ENCODE measurements around the gene MTHFSD. TPM values are rescaled to one million over a fixed set of nuclear protein-coding genes. Genes with fewer than 3 reads are reported as not detected.

The MTHFSD gene
- total and polyA plus RNA-seq, 10 of the 15 experiments (the other 5 are each of a cell fraction or from before 2014, with no cell fraction given): 2.2 to 24.5 (median 18.1) TPM

DNA sequence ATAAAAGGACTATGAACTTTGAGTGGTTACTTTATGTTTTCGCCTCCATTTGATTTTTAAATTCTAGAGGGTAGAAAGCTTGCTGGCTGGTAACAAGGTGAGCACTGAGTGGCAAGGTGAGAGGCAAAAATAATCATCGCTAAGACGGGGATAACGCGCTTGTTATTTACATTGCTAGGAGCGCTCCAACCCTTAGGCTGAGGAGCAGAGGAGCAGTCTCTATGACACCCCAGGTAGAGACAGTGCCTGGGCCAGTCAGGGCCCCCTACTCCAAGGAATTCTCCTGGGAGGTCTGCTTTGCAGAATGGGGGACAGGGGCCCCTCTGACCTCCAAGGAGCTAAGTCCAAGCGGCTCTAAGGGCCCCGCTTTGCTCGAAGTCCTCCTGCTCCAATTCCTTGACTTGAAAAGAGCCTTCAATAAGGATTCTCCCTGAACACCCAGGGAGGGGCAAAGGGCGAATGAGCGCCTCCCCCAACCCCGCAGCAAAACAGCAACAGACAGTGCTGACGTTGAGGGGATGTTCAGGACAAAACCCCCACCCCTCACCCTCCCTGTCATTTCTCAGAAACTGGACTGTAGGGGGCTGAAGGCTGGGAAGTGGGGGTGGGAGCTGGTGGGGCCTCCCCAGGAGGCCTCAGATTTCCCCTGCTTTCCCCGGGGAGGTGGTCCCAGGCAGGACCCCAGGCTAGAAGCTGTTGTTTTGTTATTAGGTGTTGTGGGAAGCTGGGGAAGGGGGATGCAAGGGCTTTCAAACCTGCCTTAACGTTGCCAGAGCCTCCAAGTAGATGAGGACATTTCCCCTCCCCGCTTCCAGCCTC is 54.9 kb downstream of the MTHFSD start (continued):
- TF ChIP-seq HDGF (IDR thresholded peaks at IDR 0.05): no peak
- no peak for TF ChIP-seq EGR1 (IDR thresholded peaks at IDR 0.05; ENCODE audit: borderline replicate concordance in 1 of 2, low read depth in 2 of 2, low read length in 2 of 2)

DNA sequence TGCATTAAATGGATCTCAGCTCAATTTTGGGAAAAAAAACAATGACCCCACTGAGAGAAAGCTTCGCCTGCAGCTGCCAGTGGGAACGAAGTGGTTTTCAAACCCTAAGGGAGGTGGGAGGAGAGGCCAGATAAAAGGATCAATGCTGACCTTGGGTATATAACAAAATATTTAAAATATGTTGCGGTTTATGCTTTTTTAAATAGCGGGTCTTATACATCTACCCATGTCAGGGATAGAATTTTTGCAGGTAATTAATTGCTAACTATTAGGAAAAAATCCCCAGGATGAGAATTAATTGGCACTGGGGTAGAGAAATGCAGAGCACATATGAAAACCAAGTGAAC is 55.6 kb downstream of the MTHFSD start:
- RAD21 ChIA-PET (ENCODE audit: unreplicated experiment): no interaction called here
- FAIRE-seq (no peak), ATAC-seq (no peak), DNase-seq (ENCODE audit: low read depth, low spot score) (no peak)
- Histone ChIP-seq H3K9me3 (replicated peaks; ENCODE audit: control insufficient read depth, insufficient read depth, low read length) (no peaks in the 10 kb centered on the region), H3K36me3 (ENCODE audit: control insufficient read depth in 2 of 2, insufficient read depth in 2 of 2, low read length in 1 of 2) (no peaks in the 10 kb centered on the region), H3K4me3 (no peak overlapping the region), H3K9ac (ENCODE audit: control insufficient read depth, insufficient read depth, low read length) (no peak overlapping the region), H3K4me1 (ENCODE audit: control insufficient read depth, insufficient read depth, low read length) (no peaks in the 10 kb centered on the region), H4K20me1 (ENCODE audit: control insufficient read depth, insufficient read depth) (no peaks in the 10 kb centered on the region), H2AFZ (ENCODE audit: control insufficient read depth, low read depth, low read length) (no peak overlapping the region), H3K4me2 (ENCODE audit: control insufficient read depth, insufficient read depth) (no peak overlapping the region), H3K27me3 (replicated peaks in 1 of 2; ENCODE audit: control insufficient read depth in 2 of 2, insufficient read depth in 2 of 2, low read length in 1 of 2) (peaks cover 19 to 20% of the 10 kb centered on the region in 2 experiments), H3K79me2 (ENCODE audit: control insufficient read depth, insufficient read depth, low read length) (no peaks in the 10 kb centered on the region), H3K27ac (ENCODE audit: control insufficient read depth, insufficient read depth) (no peak overlapping the region)
- TF ChIP-seq SMC3 (IDR thresholded peaks at IDR 0.05; ENCODE audit: borderline replicate concordance, low read length) (no peak), ZBED1 (IDR thresholded peaks at IDR 0.05; ENCODE audit: borderline replicate concordance) (no peak), SREBF2 (IDR thresholded peaks at IDR 0.05; ENCODE audit: low read length) (no peak), BHLHE40 (IDR thresholded peaks at IDR 0.05; ENCODE audit: borderline replicate concordance in 1 of 2, low read depth in 2 of 2, low read length in 1 of 2) (no peak), ETV6 (conservative IDR thresholded peaks at IDR 0.05 in 1 of 2, IDR thresholded peaks at IDR 0.05 in 1 of 2; ENCODE audit: borderline replicate concordance in 1 of 2, low read depth in 1 of 2) (no peak), KAT2A (conservative IDR thresholded peaks at IDR 0.05; ENCODE audit: control insufficient read depth, low read depth, low read length) (no peak), NFIC (IDR thresholded peaks at IDR 0.05; ENCODE audit: low read depth, low read length) (no peak)
- TF ChIP-seq, protein P1, sequence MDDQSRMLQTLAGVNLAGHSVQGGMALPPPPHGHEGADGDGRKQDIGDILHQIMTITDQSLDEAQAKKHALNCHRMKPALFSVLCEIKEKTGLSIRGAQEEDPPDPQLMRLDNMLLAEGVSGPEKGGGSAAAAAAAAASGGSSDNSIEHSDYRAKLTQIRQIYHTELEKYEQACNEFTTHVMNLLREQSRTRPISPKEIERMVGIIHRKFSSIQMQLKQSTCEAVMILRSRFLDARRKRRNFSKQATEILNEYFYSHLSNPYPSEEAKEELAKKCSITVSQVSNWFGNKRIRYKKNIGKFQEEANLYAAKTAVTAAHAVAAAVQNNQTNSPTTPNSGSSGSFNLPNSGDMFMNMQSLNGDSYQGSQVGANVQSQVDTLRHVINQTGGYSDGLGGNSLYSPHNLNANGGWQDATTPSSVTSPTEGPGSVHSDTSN (IDR thresholded peaks at IDR 0.05; ENCODE audit: insufficient replicate concordance, low read depth, low read length): no peak
- no TSS peak for BruUV-seq (replicated peaks)
- CTCF ChIA-PET: no interaction called here
- WGBS (ENCODE audit: insufficient coverage, insufficient replicate concordance, low lambda C conversion rate, missing lambda C conversion rate): 2% methylated on average over 4 of the region's 4 CpGs
- intact Hi-C loops (cut with micrococcal nuclease; ENCODE audit: unreplicated experiment): no loop called here
- POLR2A ChIA-PET: no interaction called here
- in situ Hi-C loops (cut with MboI): no loop called here
- SMC1A ChIA-PET (ENCODE audit: uncharacterized antibody, unreplicated experiment): no interaction called here

Data from GM12878 (cell line).